Spinal cord (tissue), 9 donors: ENCODE measurements around the gene CLDN18. TPM values are rescaled to one million over a fixed set of nuclear protein-coding genes. Genes with fewer than 3 reads are reported as not detected.

ENCODE experiments used
- DNase-seq, 6 donors: peaks; one replicate each; pipeline versions ENCODE4 v3.0.0 to v3.0.0-alpha.2; 2013 to 2015; ENCODE audit warnings: low spot score in 6 of 6, low read depth in 4 of 6
- H3K27ac ChIP-seq: one replicate; pipeline ENCODE4 v1.5.1; 2013; ENCODE audit warnings: low read depth, low read length, control low read depth
- H3K27me3 ChIP-seq: one replicate; pipeline ENCODE4 v1.6.1; 2013; ENCODE audit warnings: low read length; ENCODE audit not compliant: control insufficient read depth, insufficient read depth
- H3K36me3 ChIP-seq: one replicate; pipeline ENCODE4 v1.6.1; 2013; ENCODE audit warnings: low read length; ENCODE audit not compliant: control insufficient read depth, insufficient read depth
- H3K4me1 ChIP-seq: one replicate; pipeline ENCODE4 v1.6.1; 2013; ENCODE audit warnings: low read length; ENCODE audit not compliant: control insufficient read depth, insufficient read depth
- H3K4me3 ChIP-seq: one replicate; pipeline ENCODE4 v1.5.1; 2013; ENCODE audit warnings: low read depth, low read length, control low read depth
- H3K9me3 ChIP-seq: one replicate; pipeline ENCODE4 v1.6.1; 2013; ENCODE audit warnings: low read length; ENCODE audit not compliant: control insufficient read depth, insufficient read depth
- polyA plus RNA-seq, 2 donors: library from polyadenylated mRNA; unstranded; fragments of 120-200 nt; gene quantifications; one replicate each; pipeline ENCODE4 v1.2.1, GENCODE V29; 2013; ENCODE audit not compliant: insufficient read length in 2 of 2
- total RNA-seq, 2 donors: library from RNA; depleted of rRNA in 1 of 2; stranded (reverse); fragments of 120-200 nt in 1 of 2; fragments of >200 nt in 1 of 2; gene quantifications; one replicate each; pipeline versions ENCODE4 v1.2.3 to v1.2.4, GENCODE V29; 2013 to 2014

Gene CLDN18
- total and polyA plus RNA-seq, 4 donors: 0.20 to 1.3 (median 0.44) TPM; not detected in 1

DNA sequence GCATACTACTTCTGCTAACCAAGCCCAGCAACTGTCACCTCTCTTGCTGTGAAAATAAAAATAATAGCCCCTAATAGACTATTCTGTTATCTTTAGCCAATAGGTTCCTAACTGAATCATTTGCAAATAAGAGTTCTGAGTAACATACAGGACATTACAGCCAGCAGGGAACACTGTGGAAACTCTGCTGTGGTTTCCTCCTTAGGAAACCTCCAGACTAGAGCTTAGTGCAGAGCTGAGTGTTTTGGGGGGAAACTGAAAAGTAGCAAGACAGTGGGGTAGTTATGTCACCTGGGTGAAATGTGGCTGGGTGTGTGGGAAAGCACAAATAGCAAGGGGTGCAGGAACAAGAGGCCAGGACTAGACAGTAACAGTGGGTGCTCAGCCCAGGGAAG is 73.0 kb downstream of the CLDN18 start:
- no peak for DNase-seq
- Histone ChIP-seq H3K27ac (no peak overlapping the region), H3K27me3 (no peaks in the 10 kb centered on the region), H3K4me1 (no peaks in the 10 kb centered on the region), H3K4me3 (no peak overlapping the region), H3K36me3 (peaks cover 26% of the 10 kb centered on the region), H3K9me3 (no peaks in the 10 kb centered on the region)

Other genes starting within 250 kb of the CLDN18 start
- gene SOX14, start 245.8 kb upstream of the CLDN18 start, total RNA-seq: under 1 TPM; 0.30 to 0.39 TPM
- 1 to 10 TPM in 1 of 2 donors, under 1 TPM in 1; 0.92 to 2.7 TPM for gene SOX14, start 245.8 kb upstream of the CLDN18 start, polyA plus RNA-seq
- 10 to 100 TPM; 10.8 to 28.4 TPM for gene DZIP1L, start 105.4 kb downstream of the CLDN18 start, total RNA-seq
- gene DZIP1L, start 105.4 kb downstream of the CLDN18 start, polyA plus RNA-seq: 10 to 100 TPM; 14.5 to 14.8 TPM
- gene A4GNT, start 122.2 kb downstream of the CLDN18 start, total RNA-seq: not detected
- under 1 TPM; 0.15 to 0.33 TPM for gene A4GNT, start 122.2 kb downstream of the CLDN18 start, polyA plus RNA-seq
- gene DBR1, start 164.8 kb downstream of the CLDN18 start, total RNA-seq: 10 to 100 TPM; 16.6 to 19.9 TPM
- gene DBR1, start 164.8 kb downstream of the CLDN18 start, polyA plus RNA-seq: 10 to 100 TPM; 11.9 to 14.4 TPM
- gene ARMC8, start 177.1 kb downstream of the CLDN18 start, total RNA-seq: 10 to 100 TPM; 55.0 to 84.3 TPM
- 10 to 100 TPM; 48.4 to 55.4 TPM for gene ARMC8, start 177.1 kb downstream of the CLDN18 start, polyA plus RNA-seq